NB4 (cell line): Measurements from ENCODE around the gene SEMA5A.

ENCODE experiments used
- DNase-seq: peaks from one replicate; pipeline ENCODE4 v3.0.0; 2010; ENCODE audit warnings: low read depth
- H3K4me3 ChIP-seq: one replicate; pipeline ENCODE4 v1.5.1; 2011; ENCODE audit warnings: mild to moderate bottlenecking, low read depth, low read length, moderate library complexity
- CTCF ChIP-seq: IDR thresholded peaks from one replicate; pipeline ENCODE4 v1.5.1; 2012; ENCODE audit warnings: low read depth, low read length
- MAX ChIP-seq: IDR thresholded peaks from 2 replicates; pipeline ENCODE4 v1.6.1; 2011; ENCODE audit warnings: low read depth, low read length
- MYC ChIP-seq: IDR thresholded peaks from 2 replicates; pipeline ENCODE4 v1.6.1; 2011; ENCODE audit warnings: low read depth, low read length
- POLR2A ChIP-seq: IDR thresholded peaks from 2 replicates; pipeline ENCODE4 v1.6.1; 2011; ENCODE audit warnings: mild to moderate bottlenecking; ENCODE audit not compliant: insufficient read length; ENCODE audit errors: extremely low read depth

Gene SEMA5A

GRCh38 chr5:9545136-9545991 lies 511 bp downstream of the SEMA5A start:
- H3K4me3 ChIP-seq: no peak overlapping the region
- DNase-seq: no peak
- TF ChIP-seq CTCF (no peak), MYC (no peak), MAX (no peak), POLR2A (no peak)

- DNase-seq: peak; percentile 34
- TF ChIP-seq POLR2A (no peak), CTCF (peak; percentile 41)
- H3K4me3 ChIP-seq: no peak overlapping the region
Measured at GRCh38 chr5:9544502-9545135, 1.3 kb downstream of the SEMA5A start.

- no peak for DNase-seq
- TF ChIP-seq POLR2A: no peak
- TF ChIP-seq MYC: no peak
- TF ChIP-seq CTCF: no peak
- no peak for TF ChIP-seq MAX
- no peak overlapping the region for H3K4me3 ChIP-seq
Measured at GRCh38 chr5:9544056-9544455, 1.8 kb downstream of the SEMA5A start.

- no peak overlapping the region for H3K4me3 ChIP-seq
- TF ChIP-seq CTCF (no peak), MAX (no peak), POLR2A (no peak), MYC (no peak)
- DNase-seq: no peak
Measured at GRCh38 chr5:9543311-9543920, 2.5 kb downstream of the SEMA5A start.

- TF ChIP-seq CTCF (no peak), MAX (no peak), MYC (no peak), POLR2A (no peak)
- DNase-seq: no peak
- no peak overlapping the region for H3K4me3 ChIP-seq
Measured at GRCh38 chr5:9540791-9541190, 5.1 kb downstream of the SEMA5A start.
